IMR-90 (cell line): ENCODE results near the gene FXYD4.

Experiments used
- BHLHE40 ChIP-seq: fragments of 150-350 bp; IDR thresholded peaks from 2 replicates; pipeline ENCODE4 v1.6.1; 2016; ENCODE audit warnings: mild to moderate bottlenecking, low read depth, low read length
- CEBPB ChIP-seq: IDR thresholded peaks from 2 replicates; pipeline ENCODE4 v1.6.1; 2012; ENCODE audit warnings: low read depth, low read length, improper control_type of control experiment
- CHD1 ChIP-seq: IDR thresholded peaks from 2 replicates; pipeline ENCODE4 v1.6.1; 2012; ENCODE audit warnings: low read depth, low read length, improper control_type of control experiment
- CTCF ChIP-seq: conservative IDR thresholded peaks from 2 replicates; pipeline ENCODE4 v1.5.1; 2012; ENCODE audit warnings: mild to moderate bottlenecking, low read depth, low read length, improper control_type of control experiment
- FOS ChIP-seq: fragments of 150-350 bp; IDR thresholded peaks from 2 replicates; pipeline ENCODE4 v1.6.1; 2016; ENCODE audit warnings: low read depth, low read length
- MAFK ChIP-seq: IDR thresholded peaks from 2 replicates; pipeline ENCODE4 v1.6.1; 2012; ENCODE audit warnings: low read depth, low read length, improper control_type of control experiment
- MAZ ChIP-seq: IDR thresholded peaks from 2 replicates; pipeline ENCODE4 v1.6.1; 2012; ENCODE audit warnings: low read depth, mild to moderate bottlenecking, low read length, improper control_type of control experiment, moderate library complexity, borderline replicate concordance
- MXI1 ChIP-seq: IDR thresholded peaks from 2 replicates; pipeline ENCODE4 v1.6.1; 2012; ENCODE audit warnings: low read depth, mild to moderate bottlenecking, low read length, moderate library complexity, borderline replicate concordance
- POLR2A ChIP-seq: IDR thresholded peaks from 2 replicates; pipeline ENCODE4 v1.6.1; 2012; ENCODE audit warnings: mild to moderate bottlenecking, low read depth, low read length
- RAD21 ChIP-seq: IDR thresholded peaks from 2 replicates; pipeline ENCODE4 v1.6.1; 2012; ENCODE audit warnings: low read length, improper control_type of control experiment
- RCOR1 ChIP-seq: IDR thresholded peaks from 2 replicates; pipeline ENCODE4 v1.6.1; 2012; ENCODE audit warnings: mild to moderate bottlenecking, low read length, improper control_type of control experiment; ENCODE audit not compliant: insufficient replicate concordance
- RFX5 ChIP-seq: IDR thresholded peaks from 2 replicates; pipeline ENCODE4 v1.8.0; 2012; ENCODE audit warnings: low read depth, mild to moderate bottlenecking, low read length, moderate library complexity
- SMC3 ChIP-seq: fragments of 150-350 bp; IDR thresholded peaks from 2 replicates; pipeline ENCODE4 v1.6.1; 2016; ENCODE audit warnings: low read depth, mild to moderate bottlenecking, antibody characterized with exemption, low read length, moderate library complexity
- TF ChIP-seq, protein P1 (sequence below): fragments of 150-350 bp; IDR thresholded peaks from 2 replicates; pipeline ENCODE4 v1.6.1; 2017; ENCODE audit warnings: mild to moderate bottlenecking, antibody characterized with exemption, low read length, low read depth

GRCh38 chr10:43421201-43421507 is 49.7 kb downstream of the FXYD4 start:
- no peak for TF ChIP-seq CTCF
- TF ChIP-seq RCOR1: no peak
- TF ChIP-seq, protein P1, sequence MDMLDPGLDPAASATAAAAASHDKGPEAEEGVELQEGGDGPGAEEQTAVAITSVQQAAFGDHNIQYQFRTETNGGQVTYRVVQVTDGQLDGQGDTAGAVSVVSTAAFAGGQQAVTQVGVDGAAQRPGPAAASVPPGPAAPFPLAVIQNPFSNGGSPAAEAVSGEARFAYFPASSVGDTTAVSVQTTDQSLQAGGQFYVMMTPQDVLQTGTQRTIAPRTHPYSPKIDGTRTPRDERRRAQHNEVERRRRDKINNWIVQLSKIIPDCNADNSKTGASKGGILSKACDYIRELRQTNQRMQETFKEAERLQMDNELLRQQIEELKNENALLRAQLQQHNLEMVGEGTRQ: no peak
- TF ChIP-seq RAD21: no peak
- no peak for TF ChIP-seq POLR2A
- TF ChIP-seq BHLHE40: no peak
- TF ChIP-seq FOS: no peak
- TF ChIP-seq MXI1: no peak
- TF ChIP-seq CEBPB: no peak
- TF ChIP-seq CHD1: no peak
- TF ChIP-seq SMC3: no peak
- TF ChIP-seq RFX5: no peak
- TF ChIP-seq MAZ: no peak
- no peak for TF ChIP-seq MAFK
